ENCODE data around the gene PGA4. TPM values are rescaled to one million over a fixed set of nuclear protein-coding genes. Genes with fewer than 3 reads are reported as not detected.

Gene PGA4
- polyA plus RNA-seq, 1 of the 3 experiments (the other 2 are of a cell fraction), result not detected

DNA sequence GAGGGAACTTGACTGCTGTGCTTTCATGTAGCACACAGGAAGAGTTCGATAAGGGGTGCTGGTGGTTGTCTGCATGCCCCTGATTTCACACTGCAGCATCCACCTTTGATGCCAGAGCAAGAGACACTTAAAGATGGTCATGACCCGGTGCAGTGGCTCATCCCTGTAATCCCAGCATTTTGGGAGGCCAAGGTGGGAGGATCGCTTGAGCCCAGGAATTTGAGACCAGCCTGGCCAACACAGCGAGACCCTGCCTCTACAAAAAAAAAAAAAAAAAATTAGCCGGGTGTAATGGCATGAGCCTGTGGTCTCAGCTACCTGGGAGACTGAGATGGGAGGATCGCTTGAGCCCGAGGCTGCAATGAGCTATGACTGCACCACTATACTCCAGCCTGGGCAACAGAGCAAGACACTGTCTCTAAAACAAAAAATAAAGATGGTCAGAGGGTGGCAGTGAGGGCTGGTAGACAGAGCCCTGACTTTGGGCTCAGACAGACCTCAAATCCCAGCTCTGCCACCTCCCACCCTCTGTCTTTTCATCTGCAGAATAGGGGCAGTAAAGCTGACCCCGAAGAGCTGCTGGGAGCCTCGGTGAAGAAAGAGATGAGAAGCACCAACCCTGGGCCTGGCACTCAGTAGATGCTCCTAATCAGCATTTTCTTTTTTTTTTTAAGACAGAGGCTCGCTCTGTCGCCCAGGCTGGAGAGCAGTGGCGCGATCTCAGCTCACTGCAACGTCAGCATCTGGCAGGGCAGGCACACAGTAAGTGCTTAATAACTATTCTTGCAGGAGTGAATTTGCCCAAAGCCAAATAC is 55.2 kb downstream of the PGA4 start:
- TF ChIP-seq YY1 (IDR thresholded peaks at IDR 0.05; ENCODE audit: low read depth) (no peak), TCF12 (IDR thresholded peaks at IDR 0.05) (no peak), MEF2A (IDR thresholded peaks at IDR 0.05; ENCODE audit: borderline replicate concordance, low read depth) (no peak), POLR2AphosphoS5 (IDR thresholded peaks at IDR 0.05; ENCODE audit: low read depth, low read length) (no peak), JUND (IDR thresholded peaks at IDR 0.05) (no peak), SIN3A (IDR thresholded peaks at IDR 0.05; ENCODE audit: borderline replicate concordance, low read depth, low read length) (no peak), MXI1 (IDR thresholded peaks at IDR 0.05; ENCODE audit: low read depth, low read length) (no peak), TAF1 (IDR thresholded peaks at IDR 0.05; ENCODE audit: borderline replicate concordance, low read depth, low read length) (no peak), NRF1 (IDR thresholded peaks at IDR 0.05; ENCODE audit: low read depth, low read length) (no peak), EZH2phosphoT487 (IDR thresholded peaks at IDR 0.05; ENCODE audit: borderline replicate concordance, low read depth) (no peak), NFIC (IDR thresholded peaks at IDR 0.05; ENCODE audit: borderline replicate concordance) (no peak), RAD21 (IDR thresholded peaks at IDR 0.05; ENCODE audit: low read length) (no peak)
- TF ChIP-seq, protein P1, sequence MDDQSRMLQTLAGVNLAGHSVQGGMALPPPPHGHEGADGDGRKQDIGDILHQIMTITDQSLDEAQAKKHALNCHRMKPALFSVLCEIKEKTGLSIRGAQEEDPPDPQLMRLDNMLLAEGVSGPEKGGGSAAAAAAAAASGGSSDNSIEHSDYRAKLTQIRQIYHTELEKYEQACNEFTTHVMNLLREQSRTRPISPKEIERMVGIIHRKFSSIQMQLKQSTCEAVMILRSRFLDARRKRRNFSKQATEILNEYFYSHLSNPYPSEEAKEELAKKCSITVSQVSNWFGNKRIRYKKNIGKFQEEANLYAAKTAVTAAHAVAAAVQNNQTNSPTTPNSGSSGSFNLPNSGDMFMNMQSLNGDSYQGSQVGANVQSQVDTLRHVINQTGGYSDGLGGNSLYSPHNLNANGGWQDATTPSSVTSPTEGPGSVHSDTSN (IDR thresholded peaks at IDR 0.05), result no peak
- TF ChIP-seq, protein P2, sequence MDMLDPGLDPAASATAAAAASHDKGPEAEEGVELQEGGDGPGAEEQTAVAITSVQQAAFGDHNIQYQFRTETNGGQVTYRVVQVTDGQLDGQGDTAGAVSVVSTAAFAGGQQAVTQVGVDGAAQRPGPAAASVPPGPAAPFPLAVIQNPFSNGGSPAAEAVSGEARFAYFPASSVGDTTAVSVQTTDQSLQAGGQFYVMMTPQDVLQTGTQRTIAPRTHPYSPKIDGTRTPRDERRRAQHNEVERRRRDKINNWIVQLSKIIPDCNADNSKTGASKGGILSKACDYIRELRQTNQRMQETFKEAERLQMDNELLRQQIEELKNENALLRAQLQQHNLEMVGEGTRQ (IDR thresholded peaks at IDR 0.05; ENCODE audit: borderline replicate concordance, low read depth, low read length), result no peak
- TF ChIP-seq, protein P3, sequence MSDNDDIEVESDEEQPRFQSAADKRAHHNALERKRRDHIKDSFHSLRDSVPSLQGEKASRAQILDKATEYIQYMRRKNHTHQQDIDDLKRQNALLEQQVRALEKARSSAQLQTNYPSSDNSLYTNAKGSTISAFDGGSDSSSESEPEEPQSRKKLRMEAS (IDR thresholded peaks at IDR 0.05; ENCODE audit: low read depth), result no peak
- H2AFZ ChIP-seq (ENCODE audit: low read depth), result no peak overlapping the region
- H3K27me3 ChIP-seq (ENCODE audit: insufficient read depth), result no peaks in the 10 kb centered on the region
- H3K36me3 ChIP-seq (replicated peaks in 1 of 2; ENCODE audit: control insufficient read depth in 1 of 2, insufficient read depth in 2 of 2, low read length in 1 of 2), result no peaks in the 10 kb centered on the region
- no peaks in the 10 kb centered on the region for H4K20me1 ChIP-seq (ENCODE audit: insufficient read depth)
- WGBS (ENCODE audit: low lambda C conversion rate), result 86% methylated on average over 14 of the region's 14 CpGs
- no peaks in the 10 kb centered on the region for H3K9me2 ChIP-seq
- no peaks in the 10 kb centered on the region for H3K79me2 ChIP-seq (ENCODE audit: insufficient read depth)
- H3K4me2 ChIP-seq, result no peak overlapping the region
- no peak overlapping the region for H3K27ac ChIP-seq (ENCODE audit: low read depth in 2 of 2, low read length in 1 of 2)
- H3K9me3 ChIP-seq, result no peaks in the 10 kb centered on the region
- CTCF ChIA-PET, result interaction anchor here (0.7 to 1.1 kb wide), 2 partner anchors 23 to 109 kb away, joined by 4 to 6 read pairs; no protein-coding TSS in a partner anchor
- no peak overlapping the region for H3K4me3 ChIP-seq (ENCODE audit: low read depth in 2 of 2, low read length in 1 of 2)
- H3K9ac ChIP-seq, result no peak overlapping the region
- POLR2A ChIA-PET, result interaction anchor here (0.8 to 1.1 kb wide), 2 partner anchors 11 to 21 kb away, joined by 3 read pairs; no protein-coding TSS in a partner anchor
- no peaks in the 10 kb centered on the region for H3K4me1 ChIP-seq (ENCODE audit: control insufficient read depth in 1 of 2, insufficient read depth in 2 of 2, low read depth in 1 of 2, low read length in 1 of 2)
- DNase-seq, result no peak
- no peaks in the 10 kb centered on the region for H3F3A ChIP-seq (replicated peaks; ENCODE audit: insufficient read depth)

DNA sequence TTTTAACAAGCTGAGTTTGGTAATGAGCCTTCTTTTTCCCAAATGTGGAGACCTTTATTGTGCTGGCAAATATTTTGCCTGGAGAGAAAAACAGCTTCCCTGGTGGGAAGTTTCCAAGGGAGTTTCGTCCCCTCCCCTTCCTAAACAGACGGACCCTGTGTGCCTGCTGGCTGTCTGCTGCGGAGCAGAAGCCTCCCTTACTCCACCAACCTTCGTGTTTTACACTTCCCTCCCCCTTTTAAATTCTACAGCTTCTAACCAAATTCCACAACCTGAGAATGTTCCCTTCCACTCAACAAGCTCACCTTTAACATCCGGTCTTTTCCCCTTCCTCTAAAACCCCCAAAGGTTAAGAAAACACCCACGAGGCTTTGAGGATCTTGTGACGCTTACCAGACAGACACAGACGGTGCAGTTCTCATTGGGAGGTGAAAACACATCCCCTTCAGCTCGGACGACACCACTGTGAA is 55.9 kb downstream of the PGA4 start:
- no peak for TF ChIP-seq GABPA (IDR thresholded peaks at IDR 0.05; ENCODE audit: low read depth)
- no peak for TF ChIP-seq MEF2A (IDR thresholded peaks at IDR 0.05; ENCODE audit: borderline replicate concordance, low read depth)
- TF ChIP-seq, protein P2 (IDR thresholded peaks at IDR 0.05; ENCODE audit: borderline replicate concordance, low read depth, low read length), result no peak
- no peak for TF ChIP-seq FOXJ3 (CRISPR knock-in tag; IDR thresholded peaks at IDR 0.05)
- no peak for TF ChIP-seq CHD2 (IDR thresholded peaks at IDR 0.05; ENCODE audit: low read length, partially characterized antibody)
- TF ChIP-seq SMC3 (IDR thresholded peaks at IDR 0.05; ENCODE audit: low read depth, low read length), result no peak
- TF ChIP-seq RXRA (IDR thresholded peaks at IDR 0.05; ENCODE audit: borderline replicate concordance, low read depth), result no peak
- TF ChIP-seq, protein P4, sequence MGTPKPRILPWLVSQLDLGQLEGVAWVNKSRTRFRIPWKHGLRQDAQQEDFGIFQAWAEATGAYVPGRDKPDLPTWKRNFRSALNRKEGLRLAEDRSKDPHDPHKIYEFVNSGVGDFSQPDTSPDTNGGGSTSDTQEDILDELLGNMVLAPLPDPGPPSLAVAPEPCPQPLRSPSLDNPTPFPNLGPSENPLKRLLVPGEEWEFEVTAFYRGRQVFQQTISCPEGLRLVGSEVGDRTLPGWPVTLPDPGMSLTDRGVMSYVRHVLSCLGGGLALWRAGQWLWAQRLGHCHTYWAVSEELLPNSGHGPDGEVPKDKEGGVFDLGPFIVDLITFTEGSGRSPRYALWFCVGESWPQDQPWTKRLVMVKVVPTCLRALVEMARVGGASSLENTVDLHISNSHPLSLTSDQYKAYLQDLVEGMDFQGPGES (IDR thresholded peaks at IDR 0.05; ENCODE audit: low read depth, low read length), result no peak
- TF ChIP-seq, protein P5, sequence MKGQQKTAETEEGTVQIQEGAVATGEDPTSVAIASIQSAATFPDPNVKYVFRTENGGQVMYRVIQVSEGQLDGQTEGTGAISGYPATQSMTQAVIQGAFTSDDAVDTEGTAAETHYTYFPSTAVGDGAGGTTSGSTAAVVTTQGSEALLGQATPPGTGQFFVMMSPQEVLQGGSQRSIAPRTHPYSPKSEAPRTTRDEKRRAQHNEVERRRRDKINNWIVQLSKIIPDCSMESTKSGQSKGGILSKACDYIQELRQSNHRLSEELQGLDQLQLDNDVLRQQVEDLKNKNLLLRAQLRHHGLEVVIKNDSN (IDR thresholded peaks at IDR 0.05; ENCODE audit: borderline replicate concordance, low read depth), result no peak
- no peak for TF ChIP-seq EP300 (IDR thresholded peaks at IDR 0.05; ENCODE audit: borderline replicate concordance in 1 of 2, low read depth in 1 of 2, low read length in 1 of 2)
- H3K27ac ChIP-seq (ENCODE audit: low read depth in 2 of 2, low read length in 1 of 2), result no peak overlapping the region
- no peak overlapping the region for H2AFZ ChIP-seq (ENCODE audit: low read depth)
- no peaks in the 10 kb centered on the region for H4K20me1 ChIP-seq (ENCODE audit: insufficient read depth)
- H3K27me3 ChIP-seq (ENCODE audit: insufficient read depth), result no peaks in the 10 kb centered on the region
- H3K36me3 ChIP-seq (replicated peaks in 1 of 2; ENCODE audit: control insufficient read depth in 1 of 2, insufficient read depth in 2 of 2, low read length in 1 of 2), result no peaks in the 10 kb centered on the region
- POLR2A ChIA-PET, result interaction anchor here (0.8 to 1.1 kb wide), 2 partner anchors 11 to 20 kb away, joined by 3 read pairs; no protein-coding TSS in a partner anchor
- no peak overlapping the region for H3K4me3 ChIP-seq (ENCODE audit: low read depth in 2 of 2, low read length in 1 of 2)
- 64% methylated on average over 10 of the region's 10 CpGs for WGBS (ENCODE audit: low lambda C conversion rate)
- CTCF ChIA-PET, result interaction anchor here (0.7 to 1.1 kb wide), 2 partner anchors 24 to 108 kb away, joined by 4 to 6 read pairs; no protein-coding TSS in a partner anchor
- no peak overlapping the region for H3K9ac ChIP-seq
- no peaks in the 10 kb centered on the region for H3F3A ChIP-seq (replicated peaks; ENCODE audit: insufficient read depth)
- H3K4me2 ChIP-seq, result no peak overlapping the region
- no peaks in the 10 kb centered on the region for H3K9me3 ChIP-seq
- H3K4me1 ChIP-seq (ENCODE audit: control insufficient read depth in 1 of 2, insufficient read depth in 2 of 2, low read depth in 1 of 2, low read length in 1 of 2), result no peaks in the 10 kb centered on the region
- no peaks in the 10 kb centered on the region for H3K79me2 ChIP-seq (ENCODE audit: insufficient read depth)
- no peak for DNase-seq
- H3K9me2 ChIP-seq, result no peaks in the 10 kb centered on the region
